ENCODE data around the gene STXBP2.

STXBP2 gene

DNA sequence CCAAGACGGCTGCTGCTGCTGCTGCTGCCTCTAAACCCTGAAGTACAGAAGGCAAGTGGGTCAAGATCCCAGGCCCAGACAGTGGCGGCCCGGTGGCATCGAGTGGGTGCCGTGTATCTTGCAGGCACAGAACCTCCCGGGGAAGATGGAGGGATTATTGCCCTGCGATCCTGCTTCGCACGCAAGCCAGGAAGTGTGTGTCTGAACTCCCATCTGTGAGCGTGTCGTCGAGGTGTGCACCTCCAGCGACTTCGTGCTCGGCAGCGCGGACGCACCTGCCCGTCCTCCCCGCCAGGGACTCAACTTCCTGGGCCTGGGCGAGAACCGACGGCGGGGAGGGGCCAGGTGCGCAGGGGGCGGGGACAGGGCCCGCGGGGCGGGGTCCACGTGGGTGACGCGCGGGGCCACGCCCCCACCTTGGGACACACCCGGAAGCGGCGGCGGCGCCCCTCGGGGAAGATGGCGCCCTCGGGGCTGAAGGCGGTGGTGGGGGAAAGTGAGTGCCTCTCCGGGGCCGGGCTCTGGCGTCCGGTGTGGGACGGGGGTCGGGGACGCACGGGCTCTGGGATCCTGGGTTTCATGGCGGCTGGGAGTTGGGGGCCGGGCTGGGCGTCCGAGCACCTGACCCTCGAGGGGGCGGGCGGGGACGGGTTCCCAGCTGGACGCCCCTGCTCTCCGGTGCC is at the start of gene STXBP2:
STXBP2 (plus strand) TSS at position 420 of the 683 bp plus-strand sequence; CDS start at position 460, 40 bp downstream.
- peak; percentile 79 for DNase-seq

DNA sequence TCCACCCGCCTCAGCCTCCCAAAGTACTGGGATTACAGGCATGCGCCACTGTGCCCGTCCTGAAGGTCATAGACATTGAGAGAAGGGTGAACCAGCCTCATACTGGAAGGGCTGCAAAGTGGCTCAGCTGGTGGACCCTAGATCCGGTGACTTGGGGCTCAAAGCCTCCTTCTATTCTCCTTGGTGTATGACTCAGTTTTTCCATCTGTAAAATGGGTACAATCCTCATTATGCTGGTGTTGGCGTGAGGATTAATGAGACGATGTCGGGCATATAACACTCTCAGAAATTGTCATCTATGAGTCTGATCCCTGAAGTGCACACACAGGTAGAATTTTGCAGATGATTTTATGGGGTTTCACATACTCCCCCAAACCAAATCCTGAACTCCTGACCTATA is 47.1 kb upstream of the STXBP2 start:
- no peak for DNase-seq

DNA sequence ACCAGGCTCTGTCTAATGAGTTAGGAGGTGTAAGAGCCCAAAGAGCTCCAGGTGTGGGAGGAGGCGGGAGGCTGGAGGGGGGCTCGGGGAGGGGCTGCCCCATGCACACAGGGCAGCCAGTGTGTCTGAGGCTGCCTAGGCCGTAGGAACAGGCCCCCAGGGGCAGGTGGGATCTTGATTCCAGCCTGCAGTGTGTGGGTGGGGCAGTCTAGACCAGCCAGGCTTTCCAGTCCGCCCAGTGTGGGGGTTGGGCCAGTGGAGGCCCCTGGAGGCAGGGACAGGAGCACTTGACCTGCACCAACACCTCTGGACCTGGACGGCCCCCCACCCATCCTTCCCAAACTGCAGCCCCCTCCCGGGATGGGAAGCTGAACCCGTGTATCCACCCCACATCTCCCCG is 46.7 kb upstream of the STXBP2 start:
- DNase-seq = no peak

DNA sequence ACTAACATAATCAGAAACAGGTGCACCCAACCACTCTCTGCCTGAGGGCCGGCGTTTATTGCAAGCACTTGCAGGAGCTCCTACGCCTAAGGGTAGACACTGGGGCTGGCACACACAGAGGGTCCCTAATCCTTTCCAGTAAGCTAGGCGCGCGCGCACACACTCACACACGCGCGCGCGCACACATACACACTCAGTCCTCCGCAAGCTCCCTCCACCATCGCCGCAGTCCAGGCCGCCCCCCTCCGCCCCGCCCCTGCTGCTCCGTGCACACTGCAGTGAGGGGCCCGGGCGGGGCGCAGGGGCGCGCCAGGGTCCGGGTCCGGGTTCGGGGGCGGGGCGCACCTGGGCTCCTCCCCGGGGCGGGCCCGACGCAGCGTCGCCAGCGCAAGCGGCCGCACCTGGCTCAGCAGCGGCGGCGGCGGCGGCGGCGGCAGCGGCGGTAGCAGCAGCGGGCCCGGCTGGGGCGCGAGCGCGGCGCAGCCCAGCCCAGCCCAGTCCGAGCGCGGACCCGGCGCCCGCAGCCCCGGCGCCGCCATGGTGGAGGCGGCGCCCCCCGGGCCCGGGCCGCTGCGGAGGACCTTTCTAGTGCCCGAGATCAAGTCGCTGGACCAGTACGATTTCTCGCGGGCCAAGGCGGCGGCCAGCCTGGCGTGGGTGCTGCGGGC is 41.3 kb upstream of the STXBP2 start, which contains the start of gene CAMSAP3:
CAMSAP3 (plus strand) TSS at position 398 of the 668 bp plus-strand sequence; CDS start at position 538, 140 bp downstream.
- DNase-seq = peak; percentile 81

DNA sequence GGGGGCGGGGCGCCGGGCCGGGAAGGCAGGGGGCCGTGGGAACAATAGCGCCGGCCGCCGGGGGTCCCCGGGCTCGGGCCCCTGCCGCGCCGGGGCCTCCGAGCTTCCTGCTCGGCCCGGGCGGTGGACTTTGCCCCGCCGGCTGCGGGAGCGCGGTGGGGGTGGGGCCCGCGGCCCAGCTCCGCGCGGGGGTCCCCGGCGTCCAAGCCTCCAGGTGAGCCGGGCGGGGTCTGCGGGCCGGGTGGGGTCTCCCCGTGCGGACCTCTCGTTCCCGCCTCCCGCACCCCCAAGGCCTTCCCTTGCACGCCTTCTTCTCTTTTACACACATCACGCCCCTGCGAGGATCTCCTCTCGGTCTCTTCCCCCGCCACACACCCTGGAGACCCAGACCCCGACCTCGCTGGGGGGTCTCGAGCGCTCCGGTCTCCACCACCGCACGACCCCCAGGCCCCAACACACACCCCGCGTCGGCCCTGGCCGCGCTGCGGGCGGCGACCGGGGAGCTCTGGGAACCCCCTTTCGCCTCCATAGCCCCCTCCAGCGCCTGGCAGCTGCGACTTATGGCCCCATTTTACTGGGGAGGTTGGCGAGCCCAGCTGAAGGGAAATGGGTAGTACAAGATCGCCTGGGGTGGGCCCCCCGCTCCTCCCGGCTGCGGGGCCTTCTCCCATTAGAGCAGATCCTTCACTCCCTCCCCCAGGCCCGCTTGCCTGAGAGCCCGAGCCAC is 40.5 kb upstream of the STXBP2 start:
- no peak for DNase-seq

DNA sequence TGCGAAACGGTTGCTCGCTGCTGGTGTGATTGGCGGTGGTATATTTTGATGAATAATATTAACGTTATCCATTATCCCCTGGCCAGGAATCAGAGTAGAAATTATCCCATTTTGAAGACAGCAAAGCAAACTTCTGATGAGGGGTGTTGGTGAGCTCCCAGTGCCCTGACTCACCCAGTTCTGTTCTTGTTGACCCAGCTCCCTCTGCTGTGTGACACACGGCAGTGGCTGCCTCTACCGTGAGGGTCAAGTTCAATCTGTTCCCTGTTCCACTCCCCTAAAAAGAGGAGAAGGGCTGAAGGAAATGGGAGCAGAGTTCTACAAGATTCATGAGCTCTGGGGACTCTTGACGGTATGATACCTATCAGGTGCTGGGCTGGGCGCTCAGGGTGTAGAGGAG is 39.2 kb upstream of the STXBP2 start:
- no peak for DNase-seq

DNA sequence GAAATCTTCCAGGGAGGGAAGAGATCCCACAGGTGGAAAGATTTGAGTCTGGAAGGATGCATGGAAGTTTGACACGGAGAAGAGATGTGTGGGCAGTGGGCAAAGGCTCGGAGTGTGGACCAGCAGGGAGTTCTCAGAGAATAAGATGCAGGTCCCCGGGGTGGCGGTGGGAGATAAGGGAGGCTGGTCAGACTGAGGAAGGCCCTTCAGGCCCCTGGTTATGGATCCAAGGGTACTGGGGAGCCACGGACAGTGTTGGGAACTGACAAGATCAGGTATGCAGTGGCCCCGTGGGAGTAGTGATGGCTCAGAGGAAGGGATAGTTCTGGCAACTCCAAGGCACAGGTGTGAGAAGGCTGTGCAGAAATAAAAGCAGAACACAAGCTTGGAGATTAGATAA is 38.7 kb upstream of the STXBP2 start:
- no peak for DNase-seq

DNA sequence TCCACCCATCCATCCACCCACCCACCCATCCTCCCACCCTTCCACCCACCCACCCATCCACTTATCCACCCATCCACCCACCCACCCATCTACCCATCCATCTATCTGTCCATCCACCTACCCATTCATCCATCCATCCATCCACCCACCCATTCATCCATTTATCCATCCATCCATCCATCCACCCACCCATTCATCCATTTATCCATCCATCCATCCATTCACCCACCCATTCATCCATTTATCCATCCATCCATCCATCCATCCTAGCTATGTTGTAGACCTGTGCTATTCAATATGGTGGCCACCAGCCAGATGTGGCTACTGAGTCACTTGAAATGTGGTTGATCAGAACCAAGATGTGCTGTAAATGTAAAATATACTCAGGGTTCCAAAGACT is 36.2 kb upstream of the STXBP2 start:
- DNase-seq = no peak

DNA sequence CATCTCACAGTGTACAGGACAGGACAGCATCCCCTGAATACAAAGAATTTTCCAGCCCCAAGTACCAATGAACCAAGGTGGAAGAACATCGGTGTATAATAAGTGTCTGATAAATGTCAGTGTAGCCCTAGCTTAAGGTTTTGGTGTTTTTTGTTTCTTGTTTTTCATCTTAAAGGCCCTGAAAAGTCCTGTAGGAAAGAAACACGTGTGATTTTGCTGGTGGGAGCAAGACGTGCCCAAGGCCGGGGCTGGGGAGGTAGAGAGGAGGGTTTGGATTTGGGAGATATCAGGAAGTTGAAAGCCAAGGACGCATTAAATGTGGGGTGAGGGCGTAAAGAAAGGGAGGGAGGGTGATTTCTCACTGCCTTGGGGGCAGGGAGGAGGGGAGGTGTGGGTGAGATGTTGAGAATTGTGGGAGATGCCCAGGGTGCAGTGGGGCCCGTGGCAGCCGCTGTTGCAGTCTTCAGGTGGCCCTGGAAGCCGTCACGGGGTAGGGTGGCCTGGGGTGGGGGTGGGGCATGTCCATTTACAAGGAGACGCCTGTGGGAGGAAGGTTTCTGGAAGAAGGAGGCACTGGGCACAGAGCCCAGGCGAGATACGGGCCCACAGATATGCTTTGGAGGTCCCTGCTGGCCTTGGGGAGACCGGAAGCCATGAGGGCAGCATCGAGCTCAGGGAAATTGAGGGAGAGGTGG is 34.5 kb upstream of the STXBP2 start:
- DNase-seq = no peak

DNA sequence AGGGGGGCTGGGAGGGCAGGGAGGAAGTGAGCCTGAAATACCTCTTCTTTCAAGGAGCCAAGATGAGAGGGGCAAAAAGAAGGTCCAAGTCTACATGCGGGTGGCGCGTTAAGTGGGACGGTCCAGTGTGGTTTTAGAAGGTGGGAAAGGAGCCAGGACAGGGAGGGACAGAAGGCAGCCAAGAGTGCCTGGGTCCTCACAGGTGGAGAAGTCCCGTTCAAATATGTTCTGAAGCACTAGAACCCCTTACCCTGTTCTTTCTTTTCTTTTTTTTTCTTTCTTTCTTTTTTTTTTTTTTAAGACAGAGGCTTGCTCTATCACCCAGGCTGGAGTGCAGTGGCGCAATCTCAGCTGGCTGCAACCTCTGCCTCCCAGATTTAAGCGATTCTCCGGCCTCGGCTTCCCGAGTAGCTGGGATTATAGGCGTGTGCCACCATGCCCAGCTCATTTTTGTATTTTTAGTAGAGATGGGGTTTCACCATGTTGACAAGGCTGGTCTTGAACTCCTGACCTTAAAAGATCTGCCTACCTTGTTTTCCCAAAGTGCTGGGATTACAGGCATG is 33.9 kb upstream of the STXBP2 start:
- DNase-seq = no peak

DNA sequence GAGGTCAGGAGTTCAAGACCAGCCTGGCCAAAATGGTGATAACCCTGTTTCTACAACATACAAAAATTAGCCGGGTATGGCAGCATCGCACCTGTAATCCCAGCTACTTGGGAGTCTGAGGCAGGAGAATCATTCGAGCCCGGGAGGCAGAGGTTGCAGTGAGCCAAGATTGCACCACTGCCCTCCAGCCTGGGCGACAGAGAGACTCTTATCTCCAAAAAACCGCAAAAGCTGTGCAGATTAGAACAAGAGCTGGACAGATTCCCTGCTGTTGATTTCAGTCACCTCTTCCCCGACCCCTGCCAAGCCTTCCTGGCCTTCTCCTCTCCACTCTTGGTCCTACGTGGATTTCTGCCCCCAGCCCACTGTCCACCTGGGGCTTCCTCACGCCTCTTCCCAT is 33.0 kb upstream of the STXBP2 start:
- DNase-seq = no peak

DNA sequence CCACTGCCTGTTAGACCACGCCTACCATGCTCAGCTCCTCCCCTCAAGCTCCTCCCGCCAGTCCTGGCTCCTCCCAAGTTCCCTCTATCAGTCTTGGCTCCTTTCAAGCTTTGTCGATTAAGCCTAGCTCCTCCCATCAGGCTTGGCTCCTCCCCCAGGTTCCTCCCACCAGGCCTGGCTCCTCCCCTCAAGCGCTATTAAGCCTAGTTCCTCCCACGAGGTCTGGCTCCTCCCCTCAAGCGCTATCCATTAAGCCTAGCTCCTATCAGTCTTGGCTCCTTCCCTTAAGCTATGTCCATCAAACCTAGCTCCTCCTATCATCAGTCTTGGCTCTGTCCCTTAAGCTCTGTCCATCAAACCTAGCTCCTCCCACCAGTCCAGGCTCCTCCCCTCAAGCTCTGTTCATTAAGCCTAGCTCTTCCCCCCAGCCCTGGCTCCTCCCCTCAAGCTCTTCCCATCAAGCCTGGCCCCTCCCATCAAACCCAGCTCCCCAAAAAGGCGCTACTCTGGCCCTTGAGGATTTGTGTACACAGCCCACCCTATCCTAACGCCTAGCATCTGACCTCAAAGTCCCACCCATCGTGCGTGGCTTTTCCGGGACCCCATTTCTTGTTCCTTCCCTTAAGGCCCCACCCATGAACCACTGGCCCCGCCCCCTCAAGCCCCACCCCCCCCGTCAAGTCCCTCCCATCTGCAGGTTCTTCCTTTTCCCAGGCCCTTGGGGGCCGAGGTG is 31.3 kb upstream of the STXBP2 start:
- DNase-seq = no peak

DNA sequence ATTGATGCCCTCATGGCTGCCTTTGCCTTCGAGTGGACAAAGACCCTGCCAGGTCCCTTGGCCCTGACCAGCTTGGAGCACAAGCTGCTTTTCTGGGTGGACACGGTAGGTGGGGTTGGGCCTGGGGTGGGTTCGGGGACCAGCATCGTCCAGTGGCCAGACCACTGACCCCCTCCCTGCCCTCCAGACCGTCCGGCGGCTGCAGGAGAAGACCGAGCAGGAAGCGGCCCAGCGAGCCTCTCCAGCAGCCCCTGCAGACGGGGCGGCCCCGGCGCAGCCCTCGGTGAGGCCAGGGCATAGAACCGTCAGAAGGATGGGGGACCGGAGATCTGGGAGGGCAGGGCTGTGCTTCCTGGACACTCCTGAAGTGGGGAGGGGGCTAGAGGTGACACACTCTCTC is 30.6 kb upstream of the STXBP2 start:
- DNase-seq = no peak

DNA sequence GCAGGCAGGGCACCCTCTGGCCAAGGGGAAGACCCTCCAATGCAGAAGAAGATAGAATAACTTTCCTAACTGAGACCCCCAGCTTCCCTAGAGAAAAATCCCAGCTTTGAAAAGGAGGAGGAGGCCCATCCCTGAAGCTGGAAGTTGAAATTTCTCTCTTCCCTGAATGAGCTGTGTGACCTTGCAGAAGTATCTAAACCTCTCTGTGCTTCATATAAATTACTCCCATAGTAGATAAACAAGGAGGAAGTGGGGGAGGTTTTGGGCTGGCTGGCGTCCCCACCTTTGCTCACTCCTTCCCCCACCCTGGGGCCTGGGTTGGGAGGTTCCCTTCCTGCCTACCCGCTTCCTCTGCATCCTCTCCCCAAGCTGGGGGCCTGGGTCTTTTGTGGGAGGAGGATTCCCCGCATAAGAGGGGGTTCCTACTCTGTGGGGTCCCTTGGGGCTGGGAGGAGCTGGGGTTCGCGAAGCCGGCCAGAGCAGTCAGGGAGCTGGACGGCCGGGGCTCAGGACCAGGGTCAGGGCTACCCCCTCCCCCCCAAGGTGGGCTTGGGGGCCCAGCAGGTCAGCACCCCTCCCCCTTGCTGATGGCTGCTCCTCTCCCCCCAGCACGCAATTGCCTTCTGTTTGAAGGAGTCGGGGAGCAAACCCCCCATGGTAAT is 29.6 kb upstream of the STXBP2 start:
- DNase-seq = no peak

DNA sequence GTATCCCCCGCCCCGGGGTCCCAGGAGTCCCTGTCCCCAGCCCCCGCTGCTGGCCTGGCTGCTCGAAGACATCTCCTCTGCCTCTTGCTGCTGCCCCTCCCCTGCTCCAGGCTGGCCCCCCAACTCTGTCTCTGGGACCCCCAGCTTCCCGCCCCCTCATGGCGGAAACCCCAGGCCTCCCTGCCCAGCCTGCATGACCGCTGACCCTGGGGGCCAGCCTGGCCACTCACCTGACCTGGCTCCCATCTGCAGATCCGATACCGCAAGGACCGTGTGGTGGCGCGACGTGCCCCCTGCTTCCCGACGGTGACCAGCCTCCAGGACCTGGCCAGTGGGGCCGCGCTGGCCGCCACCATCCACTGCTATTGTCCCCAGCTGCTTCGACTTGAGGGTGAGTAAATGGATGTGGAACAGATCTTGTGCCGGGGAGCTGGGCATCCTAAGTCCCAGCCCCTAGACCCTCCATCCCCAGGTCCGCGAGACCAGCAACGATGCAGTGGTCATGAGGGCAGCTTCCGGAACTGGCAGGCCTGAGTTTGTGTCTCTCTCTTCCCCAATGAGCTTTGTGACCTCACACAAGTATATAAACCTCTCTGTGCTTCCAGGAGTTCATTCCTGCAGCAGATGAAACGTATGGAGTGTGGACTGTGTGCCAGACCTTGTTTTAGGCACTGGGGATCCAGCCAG is 28.9 kb upstream of the STXBP2 start:
- no peak for DNase-seq

DNA sequence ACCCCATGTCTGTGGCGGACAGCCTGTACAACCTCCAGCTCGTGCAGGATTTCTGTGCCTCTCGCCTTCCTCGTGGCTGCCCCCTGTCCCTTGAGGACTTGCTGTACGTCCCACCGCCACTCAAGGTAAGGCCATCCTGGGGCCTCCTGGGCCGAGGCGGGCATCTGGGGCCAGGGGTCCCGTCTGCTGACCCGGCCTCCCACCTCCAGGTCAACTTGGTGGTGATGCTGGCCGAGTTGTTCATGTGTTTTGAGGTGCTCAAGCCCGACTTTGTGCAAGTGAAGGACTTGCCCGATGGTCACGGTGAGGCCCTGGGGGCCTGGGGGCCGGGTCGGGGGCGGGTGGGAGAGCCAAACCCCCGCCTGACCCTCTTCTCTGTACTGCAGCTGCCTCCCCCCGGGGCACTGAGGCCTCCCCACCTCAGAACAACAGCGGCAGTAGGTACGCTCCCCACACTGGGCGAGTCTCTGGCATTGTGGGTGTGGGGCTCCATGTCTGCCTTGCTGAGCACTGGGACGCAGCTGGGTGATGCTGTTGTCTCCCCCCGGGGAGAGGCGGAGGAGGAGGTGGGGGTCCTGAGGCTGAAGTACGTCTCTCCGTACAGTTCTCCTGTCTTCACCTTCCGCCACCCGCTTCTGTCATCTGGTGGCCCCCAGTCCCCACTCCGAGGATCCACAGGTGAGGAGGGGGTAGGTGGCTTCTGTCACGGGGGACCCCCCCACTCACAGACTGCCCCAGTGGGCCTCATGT is 26.2 kb upstream of the STXBP2 start:
- no peak for DNase-seq

DNA sequence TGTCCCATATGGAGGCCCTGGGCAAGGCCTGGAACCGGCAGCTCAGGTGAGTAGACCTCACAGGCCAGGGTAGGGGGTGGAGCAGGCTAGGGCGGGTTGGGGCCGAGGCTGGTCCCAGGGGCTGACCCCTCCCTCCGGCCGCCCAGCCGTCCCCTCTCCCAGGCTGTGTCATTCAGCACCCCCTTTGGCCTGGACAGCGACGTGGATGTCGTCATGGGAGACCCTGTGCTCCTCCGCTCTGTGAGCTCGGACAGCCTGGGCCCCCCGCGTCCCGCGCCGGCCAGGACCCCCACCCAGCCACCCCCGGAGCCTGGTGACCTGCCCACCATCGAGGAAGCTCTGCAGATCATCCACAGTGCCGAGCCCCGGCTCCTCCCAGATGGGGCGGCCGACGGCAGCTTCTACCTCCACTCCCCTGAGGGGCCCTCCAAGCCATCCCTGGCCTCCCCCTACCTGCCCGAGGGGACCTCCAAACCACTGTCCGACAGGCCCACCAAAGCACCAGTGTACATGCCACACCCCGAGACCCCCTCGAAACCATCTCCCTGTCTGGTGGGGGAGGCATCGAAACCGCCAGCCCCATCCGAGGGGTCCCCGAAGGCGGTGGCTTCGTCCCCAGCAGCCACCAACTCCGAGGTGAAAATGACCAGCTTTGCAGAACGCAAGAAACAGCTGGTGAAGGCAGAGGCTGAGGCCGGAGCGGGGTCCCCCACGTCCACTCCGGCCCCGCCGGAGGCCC is 25.2 kb upstream of the STXBP2 start:
- DNase-seq = no peak

DNA sequence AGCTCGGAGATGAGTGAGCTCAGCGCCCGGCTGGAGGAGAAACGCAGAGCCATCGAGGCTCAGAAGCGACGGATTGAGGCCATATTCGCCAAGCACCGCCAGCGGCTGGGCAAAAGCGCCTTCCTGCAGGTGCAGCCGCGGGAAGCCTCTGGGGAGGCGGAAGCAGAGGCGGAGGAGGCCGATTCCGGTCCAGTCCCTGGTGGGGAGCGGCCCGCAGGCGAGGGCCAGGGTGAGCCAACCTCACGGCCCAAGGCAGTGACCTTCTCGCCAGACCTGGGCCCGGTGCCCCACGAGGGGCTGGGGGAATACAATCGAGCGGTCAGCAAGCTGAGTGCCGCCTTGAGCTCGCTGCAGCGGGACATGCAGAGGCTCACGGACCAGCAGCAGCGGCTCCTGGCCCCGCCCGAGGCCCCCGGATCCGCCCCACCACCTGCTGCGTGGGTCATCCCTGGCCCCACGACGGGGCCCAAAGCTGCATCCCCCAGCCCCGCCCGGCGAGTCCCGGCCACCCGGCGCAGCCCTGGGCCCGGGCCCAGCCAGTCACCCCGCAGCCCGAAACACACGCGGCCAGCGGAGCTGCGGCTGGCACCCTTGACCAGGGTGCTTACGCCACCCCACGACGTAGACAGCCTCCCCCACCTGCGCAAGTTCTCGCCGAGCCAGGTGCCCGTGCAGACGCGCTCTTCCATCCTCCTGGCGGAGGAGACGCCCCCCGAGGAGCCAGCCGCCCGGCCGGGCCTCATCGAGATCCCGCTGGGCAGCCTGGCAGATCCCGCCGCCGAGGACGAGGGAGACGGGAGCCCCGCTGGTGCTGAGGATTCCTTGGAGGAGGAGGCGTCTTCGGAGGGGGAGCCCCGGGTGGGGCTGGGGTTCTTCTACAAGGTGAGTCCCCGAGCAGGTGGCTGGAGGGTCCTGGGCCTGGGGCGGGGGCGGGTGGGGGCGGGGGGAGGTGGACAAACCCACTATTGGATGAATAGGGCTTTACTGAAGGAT is 24.3 kb upstream of the STXBP2 start:
- no peak for DNase-seq
